Keratinocyte (primary cell): ENCODE data around the gene SPHK2. TPM values are rescaled to one million over a fixed set of nuclear protein-coding genes. Genes with fewer than 3 reads are reported as not detected.

ENCODE experiments used
- DNase-seq: peaks from one replicate; pipeline ENCODE4 v3.0.0-alpha.2; 2011; ENCODE audit warnings: low read depth, missing footprints, low spot score
- FAIRE-seq: peaks from 2 replicates; lab custom pipeline; 2011; peaks lifted over from hg19 to GRCh38; lab: Jason Lieb, UNC
- H2AFZ ChIP-seq: 2 replicates; pipeline ENCODE4 v1.6.0; 2012; ENCODE audit warnings: low read length, control low read depth, inconsistent platforms; ENCODE audit not compliant: control insufficient read depth
- H3K27ac ChIP-seq: 2 replicates; pipeline ENCODE4 v1.5.1; 2011; ENCODE audit warnings: low read length; ENCODE audit not compliant: control insufficient read depth, insufficient read depth
- H3K27me3 ChIP-seq: 3 replicates; pipeline ENCODE4 v1.6.0; 2011; ENCODE audit warnings: low read length; ENCODE audit not compliant: control insufficient read depth, insufficient read depth; ENCODE audit errors: extremely low read depth
- H3K36me3 ChIP-seq, 2 experiments: 2 replicates in 1 of 2; 3 replicates in 1 of 2; pipeline ENCODE4 v1.5.1; 2011; ENCODE audit warnings: low read length in 2 of 2, mild to moderate bottlenecking in 1 of 2; ENCODE audit not compliant: control insufficient read depth in 2 of 2, insufficient read depth in 2 of 2; ENCODE audit errors: extremely low read depth in 1 of 2
- H3K4me1 ChIP-seq: 3 replicates; pipeline ENCODE4 v1.5.1; 2011; ENCODE audit warnings: low read length; ENCODE audit not compliant: control insufficient read depth, insufficient read depth; ENCODE audit errors: extremely low read depth
- H3K4me2 ChIP-seq: 3 replicates; pipeline ENCODE4 v1.6.0; 2011; ENCODE audit warnings: low read depth, low read length; ENCODE audit not compliant: control insufficient read depth, insufficient read depth; ENCODE audit errors: extremely low read depth
- H3K4me3 ChIP-seq, 3 experiments: fragments of 200-600 bp in 1 of 3; sonication (generic) in 1 of 3; 2 replicates in 2 of 3; 3 replicates in 1 of 3; pipeline ENCODE4 v1.5.1; 2011 to 2016; ENCODE audit warnings: low read length in 3 of 3, mild to moderate bottlenecking in 3 of 3, control low read depth in 2 of 3, inconsistent platforms in 1 of 3, low read depth in 1 of 3, mixed read lengths in 1 of 3, mixed run types in 1 of 3, moderate library complexity in 1 of 3; ENCODE audit not compliant: control insufficient read depth in 2 of 3, insufficient read depth in 2 of 3; ENCODE audit errors: extremely low read depth in 1 of 3
- H3K79me2 ChIP-seq: 2 replicates; pipeline ENCODE4 v1.6.0; 2012; ENCODE audit warnings: low read length; ENCODE audit not compliant: control insufficient read depth, insufficient read depth
- H3K9ac ChIP-seq: 3 replicates; pipeline ENCODE4 v1.6.0; 2011; ENCODE audit warnings: low read length; ENCODE audit not compliant: control insufficient read depth, insufficient read depth; ENCODE audit errors: extremely low read depth
- H3K9me1 ChIP-seq: 3 replicates; pipeline ENCODE4 v1.6.0; 2011; ENCODE audit warnings: low read length; ENCODE audit not compliant: control insufficient read depth, insufficient read depth; ENCODE audit errors: extremely low read depth
- H3K9me3 ChIP-seq: 2 replicates; pipeline ENCODE4 v1.5.1; 2012; ENCODE audit warnings: low read depth, low read length; ENCODE audit not compliant: control insufficient read depth
- H4K20me1 ChIP-seq: 3 replicates; pipeline ENCODE4 v1.6.0; 2011; ENCODE audit warnings: low read length; ENCODE audit not compliant: control insufficient read depth, insufficient read depth; ENCODE audit errors: extremely low read depth
- CTCF ChIP-seq, 3 experiments: IDR thresholded peaks in 1 of 3; conservative IDR thresholded peaks in 1 of 3; optimal IDR thresholded peaks in 1 of 3; 2 replicates in 2 of 3; 3 replicates in 1 of 3; pipeline versions ENCODE3 to v1.5.1; 2011; ENCODE audit warnings: low read length in 3 of 3, mild to moderate bottlenecking in 3 of 3, moderate library complexity in 2 of 3, control low read depth in 1 of 3, inconsistent platforms in 1 of 3; ENCODE audit not compliant: insufficient read depth in 2 of 3; ENCODE audit errors: extremely low read depth in 1 of 3
- EZH2 ChIP-seq: IDR thresholded peaks from one replicate; pipeline ENCODE4 v1.6.1; 2012; ENCODE audit warnings: inconsistent platforms, mild to moderate bottlenecking, low read length, moderate library complexity
- dilution Hi-C: fragments of 300-500 bp; cut with MboI; formaldehyde crosslinking; loops from one replicate; pipeline ENCODE4 v1.7.0; 2020; ENCODE audit warnings: low sequenced_read_pairs; ENCODE audit not compliant: extremely low pct_ligation_motif_present
- polyA plus RNA-seq, 5 experiments: library from polyadenylated mRNA; depleted of rRNA in 3 of 5; stranded (reverse) in 3 of 5; stranded (forward) in 1 of 5; unstranded in 1 of 5; fragments of >200 nt; gene quantifications; 1 replicate in 1 of 5; 2 replicates in 3 of 5; 3 replicates in 1 of 5; pipeline versions ENCODE4 v1.2.1 to v1.2.3, GENCODE V29; 2011 to 2012; ENCODE audit warnings: missing spikeins in 2 of 5, low read depth in 1 of 5, low replicate concordance in 1 of 5

The SPHK2 gene
- polyA plus RNA-seq, 1 donor (not counting 4 experiments of a cell fraction or from before 2014, with no cell fraction given), result 2.8 TPM

GRCh38 chr19:48614436-48615230, 4.7 kb upstream of the SPHK2 start, which contains the start of gene FAM83E:
FAM83E (minus strand) TSS chr19:48615076; CDS start chr19:48613372, 1,704 bp downstream.
- Histone ChIP-seq H3K27ac (no peak within 1 kb of the TSS), H3K36me3 (peaks cover 20 to 36% of the 10 kb centered on the region in 2 experiments), H3K9ac (peak within 1 kb of the TSS; percentile 98), H3K4me2 (peak within 1 kb of the TSS; percentile 95), H3K27me3 (no peaks in the 10 kb centered on the region), H4K20me1 (peaks cover 32% of the 10 kb centered on the region), H3K4me1 (peaks cover 34% of the 10 kb centered on the region), H3K9me1 (peaks cover 5% of the 10 kb centered on the region), H2AFZ (no peak within 1 kb of the TSS), H3K9me3 (no peaks in the 10 kb centered on the region), H3K4me3 (peak within 1 kb of the TSS in 1 of 3 experiments; percentile 19), H3K79me2 (peaks cover 37% of the 10 kb centered on the region)
- TF ChIP-seq EZH2, result no peak
- TF ChIP-seq CTCF (optimal IDR thresholded peaks at IDR 0.05 in 1 of 3, IDR thresholded peaks at IDR 0.05 in 1 of 3, conservative IDR thresholded peaks at IDR 0.05 in 1 of 3; ENCODE audit: extremely low read depth in 1 of 3, insufficient read depth in 2 of 3, low read length in 3 of 3), result no peak
- DNase-seq (no peak), FAIRE-seq (no peak)
- dilution Hi-C loops, result no loop called here

- Histone ChIP-seq H3K4me3 (peak overlapping the region in 1 of 3 experiments; percentile 19), H3K4me2 (peak overlapping the region; percentile 95), H3K9ac (peak overlapping the region; percentile 98), H3K9me3 (no peaks in the 10 kb centered on the region), H3K9me1 (peaks cover 5% of the 10 kb centered on the region), H2AFZ (no peak overlapping the region), H3K27me3 (no peaks in the 10 kb centered on the region), H4K20me1 (peaks cover 32% of the 10 kb centered on the region), H3K36me3 (peaks cover 20 to 36% of the 10 kb centered on the region in 2 experiments), H3K27ac (no peak overlapping the region), H3K4me1 (peaks cover 40% of the 10 kb centered on the region), H3K79me2 (peaks cover 39% of the 10 kb centered on the region)
- TF ChIP-seq EZH2, result no peak
- no peak for TF ChIP-seq CTCF (optimal IDR thresholded peaks at IDR 0.05 in 1 of 3, IDR thresholded peaks at IDR 0.05 in 1 of 3, conservative IDR thresholded peaks at IDR 0.05 in 1 of 3; ENCODE audit: extremely low read depth in 1 of 3, insufficient read depth in 2 of 3, low read length in 3 of 3)
- DNase-seq, result no peak
- dilution Hi-C loops, result no loop called here
- FAIRE-seq, result no peak
Measured at GRCh38 chr19:48615231-48616040, 3.9 kb upstream of the SPHK2 start.
